Cerebellar cortex (tissue), 1 donor: ENCODE results near the gene MRPL24.

ENCODE experiments used
- DNase-seq: peaks from one replicate; pipeline ENCODE4 v3.0.0-alpha.2; 2015; ENCODE audit warnings: low spot score

MRPL24 gene

GRCh38 chr1:156743367-156744302 lies 2.7 kb upstream of the MRPL24 start:
- DNase-seq: no peak

- peak; percentile 19 for DNase-seq
Observed at GRCh38 chr1:156742801-156743200, 1.9 kb upstream of the MRPL24 start.

GRCh38 chr1:156742017-156742416 lies 1.1 kb upstream of the MRPL24 start:
- DNase-seq: peak; percentile 39

GRCh38 chr1:156741481-156741983 lies 644 bp upstream of the MRPL24 start:
- no peak for DNase-seq

- DNase-seq: no peak
Observed at GRCh38 chr1:156740237-156740740, 599 bp downstream of the MRPL24 start.

- no peak for DNase-seq
Observed at GRCh38 chr1:156738916-156739315, 2.0 kb downstream of the MRPL24 start.

- no peak for DNase-seq
Observed at GRCh38 chr1:156738407-156738806, 2.5 kb downstream of the MRPL24 start.

GRCh38 chr1:156733989-156734584 lies 6.8 kb downstream of the MRPL24 start:
- no peak for DNase-seq

GRCh38 chr1:156728599-156729462 lies 12.1 kb downstream of the MRPL24 start, which contains the start of gene ISG20L2:
Gene ISG20L2, minus strand, starts transcription at chr1:156728766. Its CDS starts 1,114 bp downstream, at chr1:156727652.
- peak; percentile 99 for DNase-seq

- peak; percentile 85 for DNase-seq
Observed at GRCh38 chr1:156727926-156728598, 12.8 kb downstream of the MRPL24 start, which contains the start of gene METTL25B. Gene METTL25B, plus strand, starts transcription at chr1:156728469. Its CDS starts 636 bp downstream, at chr1:156729105.

GRCh38 chr1:156727492-156727891 lies 13.4 kb downstream of the MRPL24 start:
- no peak for DNase-seq

- DNase-seq: peak; percentile 78
Observed at GRCh38 chr1:156726549-156727226, 14.2 kb downstream of the MRPL24 start.

- peak; percentile 97 for DNase-seq
Observed at GRCh38 chr1:156725683-156726280, 15.1 kb downstream of the MRPL24 start.

- DNase-seq: no peak
Observed at GRCh38 chr1:156721535-156721934, 19.4 kb downstream of the MRPL24 start.

- no peak for DNase-seq
Observed at GRCh38 chr1:156721131-156721530, 19.8 kb downstream of the MRPL24 start.

- no peak for DNase-seq
Observed at GRCh38 chr1:156717351-156717750, 23.5 kb downstream of the MRPL24 start.

- DNase-seq: no peak
Observed at GRCh38 chr1:156714830-156715229, 26.1 kb downstream of the MRPL24 start.

GRCh38 chr1:156712626-156713025 lies 28.3 kb downstream of the MRPL24 start:
- DNase-seq: no peak

GRCh38 chr1:156711011-156711817 lies 29.7 kb downstream of the MRPL24 start:
- peak; percentile 58 for DNase-seq
